ENCODE results near the gene MIPOL1. TPM values are rescaled to one million over a fixed set of nuclear protein-coding genes. Genes with fewer than 3 reads are reported as not detected.

The MIPOL1 gene
- total and polyA plus RNA-seq, 9 of the 15 experiments (the other 6 are each of a cell fraction or from before 2014, with no cell fraction given), result 6.7 to 21.9 (median 12.4) TPM

- TF ChIP-seq FOXM1 (IDR thresholded peaks at IDR 0.05; ENCODE audit: low read depth) (no peak), FOXM1 (CRISPR knock-in tag; IDR thresholded peaks at IDR 0.05; ENCODE audit: low read depth) (no peak)
Observed at GRCh38 chr14:37508503-37508902, 310.8 kb downstream of the MIPOL1 start (continued).

GRCh38 chr14:37512173-37512572 lies 314.4 kb downstream of the MIPOL1 start:
- DNase-seq (ENCODE audit: extremely low read depth in 1 of 4, low spot score in 3 of 4) (no peak), FAIRE-seq (no peak), ATAC-seq (no peak)
- WGBS (ENCODE audit: insufficient coverage, low coverage, missing lambda C conversion rate), result 53% methylated on average over 3 of the region's 3 CpGs
- Histone ChIP-seq H3K4me1 (replicated peaks in 1 of 2; ENCODE audit: control insufficient read depth in 2 of 2, insufficient read depth in 2 of 2, low read length in 2 of 2) (no peaks in the 10 kb centered on the region), H3K9me1 (ENCODE audit: control insufficient read depth, insufficient read depth, low read length) (no peaks in the 10 kb centered on the region), H3K4me3 (no peak overlapping the region), H3K4me2 (ENCODE audit: insufficient read depth, low read length) (no peak overlapping the region), H3K27ac (ENCODE audit: extremely low read depth, low read depth, low read length) (no peak overlapping the region), H2AFZ (ENCODE audit: low read depth, low read length) (no peak overlapping the region), H3K79me2 (ENCODE audit: control insufficient read depth, insufficient read depth, low read length) (no peaks in the 10 kb centered on the region), H3K9me3 (replicated peaks; ENCODE audit: control insufficient read depth, insufficient read depth, low read depth, low read length) (no peaks in the 10 kb centered on the region), H3K36me3 (ENCODE audit: control insufficient read depth, insufficient read depth, low read length) (no peaks in the 10 kb centered on the region), H4K20me1 (replicated peaks; ENCODE audit: control insufficient read depth, insufficient read depth, low read length) (no peaks in the 10 kb centered on the region), H3K27me3 (ENCODE audit: control insufficient read depth in 2 of 2, insufficient read depth in 2 of 2, low read length in 2 of 2) (no peaks in the 10 kb centered on the region), H3K9ac (ENCODE audit: insufficient read depth in 1 of 2, low read depth in 2 of 2, low read length in 2 of 2) (no peak overlapping the region)
- in situ Hi-C loops (cut with MboI) (no loop called here), intact Hi-C loops (cut with micrococcal nuclease) (no loop called here)
- no TSS peak for BruUV-seq (replicated peaks)
- CTCF ChIA-PET (ENCODE audit: low intra/inter-chr PET ratio), result no interaction called here
- POLR2A ChIA-PET, result no interaction called here
- no peak for TF ChIP-seq ZNF584 (CRISPR knock-in tag; IDR thresholded peaks at IDR 0.05; ENCODE audit: low read depth)
- TF ChIP-seq POLR2A (conservative IDR thresholded peaks at IDR 0.05), result no peak
- TF ChIP-seq CHCHD3 (CRISPR knock-in tag; IDR thresholded peaks at IDR 0.05), result no peak
- TF ChIP-seq TCF7 (IDR thresholded peaks at IDR 0.05; ENCODE audit: borderline replicate concordance), result no peak
- no peak for TF ChIP-seq PHF20 (IDR thresholded peaks at IDR 0.05; ENCODE audit: partially characterized antibody)
- no peak for TF ChIP-seq PATZ1 (CRISPR knock-in tag; IDR thresholded peaks at IDR 0.05; ENCODE audit: borderline replicate concordance)
- no peak for TF ChIP-seq FOS (IDR thresholded peaks at IDR 0.05; ENCODE audit: extremely low read depth, insufficient read length)
- no peak for TF ChIP-seq ZKSCAN3 (CRISPR knock-in tag; IDR thresholded peaks at IDR 0.05)
- TF ChIP-seq ESRRB (CRISPR knock-in tag; IDR thresholded peaks at IDR 0.05; ENCODE audit: borderline replicate concordance), result no peak
- TF ChIP-seq DNMT1 (IDR thresholded peaks at IDR 0.05), result no peak
- TF ChIP-seq HCFC1 (IDR thresholded peaks at IDR 0.05; ENCODE audit: low read depth, low read length), result no peak
- TF ChIP-seq SMAD4 (CRISPR knock-in tag; conservative IDR thresholded peaks at IDR 0.05), result no peak
- no peak for TF ChIP-seq KLF13 (tag; IDR thresholded peaks at IDR 0.05; ENCODE audit: borderline replicate concordance, low read depth)
- no peak for TF ChIP-seq C11orf30 (IDR thresholded peaks at IDR 0.05; ENCODE audit: low read depth)
- TF ChIP-seq ATF7 (IDR thresholded peaks at IDR 0.05), result no peak
- no peak for TF ChIP-seq ETV1 (tag; conservative IDR thresholded peaks at IDR 0.05; ENCODE audit: low read depth)
- TF ChIP-seq CXXC5 (CRISPR knock-in tag; IDR thresholded peaks at IDR 0.05), result no peak
- TF ChIP-seq SRSF9 (IDR thresholded peaks at IDR 0.05; ENCODE audit: borderline replicate concordance, low read depth, low read length), result no peak
- TF ChIP-seq E2F8 (IDR thresholded peaks at IDR 0.05; ENCODE audit: low read depth, partially characterized antibody), result no peak

Measured in K562 (cell line).